Tibial artery (tissue), 4 donors: Measurements from ENCODE around the gene RDH12.

ENCODE experiments used
- DNase-seq, 2 donors: peaks; one replicate each; pipeline ENCODE4 v3.0.0-alpha.2; 2019
- H3K27ac ChIP-seq, 2 donors: fragments of 200-600 bp; sonication (generic) in 1 of 2; 1 replicate in 1 of 2; 2 replicates in 1 of 2; pipeline ENCODE4 v1.5.1; 2018 to 2019; ENCODE audit warnings: mild to moderate bottlenecking in 1 of 2
- H3K27me3 ChIP-seq, 2 donors: fragments of 200-600 bp; sonication (generic) in 1 of 2; one replicate each; pipeline versions ENCODE4 v1.5.1 to v1.6.0; 2016 to 2019
- H3K36me3 ChIP-seq, 3 donors: fragments of 200-600 bp; sonication (generic) in 2 of 3; one replicate each; pipeline ENCODE4 v1.5.1; 2016 to 2019; ENCODE audit warnings: mild to moderate bottlenecking in 2 of 3
- H3K4me1 ChIP-seq, 4 donors: fragments of 200-600 bp; sonication (generic) in 2 of 4; 1 replicate in 3 of 4; 2 replicates in 1 of 4; pipeline ENCODE4 v1.5.1; 2016 to 2019
- H3K4me3 ChIP-seq, 2 donors: fragments of 200-600 bp; sonication (generic) in 1 of 2; 1 replicate in 1 of 2; 2 replicates in 1 of 2; pipeline ENCODE4 v1.5.1; 2018 to 2019; ENCODE audit warnings: mild to moderate bottlenecking in 2 of 2
- H3K9me3 ChIP-seq, 3 donors: fragments of 200-600 bp; sonication (generic) in 1 of 3; one replicate each; pipeline ENCODE4 v1.5.1; 2016 to 2019
- CTCF ChIP-seq, 2 experiments: fragments of 200-600 bp in 1 of 2; fragments of 450-650 bp in 1 of 2; IDR thresholded peaks; one replicate each; pipeline ENCODE4 v1.5.1; 2017 to 2019; ENCODE audit warnings: antibody characterized with exemption in 2 of 2, mild to moderate bottlenecking in 1 of 2, moderate library complexity in 1 of 2
- intact Hi-C: fragments of 100-400 bp; cut with DNase I; formaldehyde crosslinking; loops from one replicate; pipeline ENCODE4 v1.15.0; 2023; ENCODE audit warnings: low total_unique reads

RDH12 gene

DNA sequence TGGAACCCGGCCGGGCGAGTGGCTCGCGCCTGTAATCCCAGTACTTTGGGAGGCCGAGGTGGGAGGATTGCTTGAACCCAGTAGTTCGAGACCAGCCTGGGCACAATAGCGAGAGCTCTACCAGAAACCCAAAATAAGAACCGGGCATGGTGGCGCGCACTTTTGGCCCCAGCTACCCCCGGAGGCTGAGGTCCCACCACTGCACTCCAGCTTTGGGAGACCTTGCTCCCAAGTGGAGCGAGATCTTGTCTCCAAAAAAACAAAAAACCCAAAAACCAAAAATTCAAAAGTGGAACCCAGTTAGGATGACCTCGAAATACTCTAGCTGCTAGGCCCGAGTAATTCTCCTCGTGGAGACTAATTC is 26.5 kb upstream of the RDH12 start:
- peak overlapping the region; percentile 83 to 94 for H3K4me3 ChIP-seq
- no peak for TF ChIP-seq CTCF (IDR thresholded peaks at IDR 0.05)
- peak overlapping the region; percentile 96 to 97 for H3K27ac ChIP-seq
- peaks cover 0 to 36% (median 22%) of the 10 kb centered on the region in 4 donors for H3K4me1 ChIP-seq
- H3K9me3 ChIP-seq: no peaks in the 10 kb centered on the region
- intact Hi-C loops: no loop called here
- peaks cover 0 to 16% (median 5%) of the 10 kb centered on the region in 3 donors for H3K36me3 ChIP-seq
- no peak for DNase-seq
- H3K27me3 ChIP-seq: no peaks in the 10 kb centered on the region

- Histone ChIP-seq H3K27ac (no peak overlapping the region), H3K36me3 (peaks cover 0 to 38% (median 14%) of the 10 kb centered on the region in 3 donors), H3K4me1 (peaks cover 0 to 6% (median 3%) of the 10 kb centered on the region in 4 donors), H3K27me3 (no peaks in the 10 kb centered on the region), H3K9me3 (no peaks in the 10 kb centered on the region), H3K4me3 (no peak overlapping the region)
- DNase-seq: no peak
- no peak for TF ChIP-seq CTCF (IDR thresholded peaks at IDR 0.05)
- intact Hi-C loops: no loop called here
Measured at GRCh38 chr14:67679006-67679405, 22.7 kb upstream of the RDH12 start.

- DNase-seq: no peak
- H3K27me3 ChIP-seq: no peaks in the 10 kb centered on the region
- TF ChIP-seq CTCF (IDR thresholded peaks at IDR 0.05): no peak
- H3K27ac ChIP-seq: no peak overlapping the region
- intact Hi-C loops: no loop called here
- peaks cover 0 to 47% (median 14%) of the 10 kb centered on the region in 3 donors for H3K36me3 ChIP-seq
- H3K4me1 ChIP-seq: peaks cover 0 to 5% (median 2%) of the 10 kb centered on the region in 4 donors
- no peak overlapping the region for H3K4me3 ChIP-seq
- no peaks in the 10 kb centered on the region for H3K9me3 ChIP-seq
Measured at GRCh38 chr14:67680121-67680602, 21.5 kb upstream of the RDH12 start.

- Histone ChIP-seq H3K27ac (no peak overlapping the region), H3K9me3 (no peaks in the 10 kb centered on the region), H3K4me1 (no peaks in the 10 kb centered on the region), H3K27me3 (no peaks in the 10 kb centered on the region), H3K4me3 (no peak overlapping the region), H3K36me3 (peaks cover 0 to 54% (median 20%) of the 10 kb centered on the region in 3 donors)
- TF ChIP-seq CTCF (IDR thresholded peaks at IDR 0.05): no peak
- intact Hi-C loops: no loop called here
- DNase-seq: peak in 1 of 2 donors; percentile 23
Measured at GRCh38 chr14:67680941-67681340, 20.7 kb upstream of the RDH12 start.

DNA sequence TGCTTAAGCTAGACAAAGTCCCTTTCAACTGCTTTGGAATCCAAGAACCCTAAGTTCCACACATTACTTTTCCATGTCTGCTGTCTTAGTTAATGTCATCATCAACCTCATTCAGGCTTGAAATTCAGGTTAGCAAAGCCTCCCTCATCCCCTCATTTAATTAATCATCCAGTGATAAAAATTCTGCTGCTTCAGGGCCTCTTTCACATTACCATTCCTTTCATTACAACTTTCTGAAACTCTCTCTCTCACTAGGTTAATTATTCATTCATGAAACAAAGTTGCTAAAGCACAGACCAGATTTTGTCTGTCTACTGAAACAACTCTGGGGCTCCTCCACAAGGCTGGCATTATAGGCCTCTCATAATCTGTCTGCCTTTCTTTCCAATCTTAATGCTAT is 17.8 kb upstream of the RDH12 start:
- Histone ChIP-seq H3K4me3 (no peak overlapping the region), H3K4me1 (no peaks in the 10 kb centered on the region), H3K27ac (no peak overlapping the region), H3K36me3 (peaks cover 15 to 70% (median 44%) of the 10 kb centered on the region in 3 donors), H3K27me3 (no peaks in the 10 kb centered on the region), H3K9me3 (no peaks in the 10 kb centered on the region)
- no peak for TF ChIP-seq CTCF (IDR thresholded peaks at IDR 0.05)
- no peak for DNase-seq
- intact Hi-C loops: no loop called here

GRCh38 chr14:67690011-67690410 is 11.7 kb upstream of the RDH12 start:
- H3K27me3 ChIP-seq: no peaks in the 10 kb centered on the region
- DNase-seq: no peak
- TF ChIP-seq CTCF (IDR thresholded peaks at IDR 0.05): no peak
- intact Hi-C loops: no loop called here
- no peak overlapping the region for H3K27ac ChIP-seq
- peaks cover 29 to 72% (median 58%) of the 10 kb centered on the region in 3 donors for H3K36me3 ChIP-seq
- no peaks in the 10 kb centered on the region for H3K9me3 ChIP-seq
- no peak overlapping the region for H3K4me3 ChIP-seq
- H3K4me1 ChIP-seq: peaks cover 0 to 18% (median 9%) of the 10 kb centered on the region in 4 donors
